Left lung (tissue), 10 donors: ENCODE results near the gene CLN5. TPM values are rescaled to one million over a fixed set of nuclear protein-coding genes. Genes with fewer than 3 reads are reported as not detected.

ENCODE experiments used
- ATAC-seq: fragments of 200-7000 bp; cut with Tn5 transposase; one replicate; pipeline ENCODE4 v1.9.1; 2020; ENCODE audit warnings: moderate library complexity
- DNase-seq, 4 donors: peaks; one replicate each; pipeline ENCODE4 v3.0.0-alpha.2; 2013 to 2020
- H3K27ac ChIP-seq, 2 donors: fragments of 200-600 bp; sonication (generic) in 1 of 2; one replicate each; pipeline versions ENCODE4 v1.5.0 to v1.8.0; 2020 to 2021
- H3K27me3 ChIP-seq, 2 donors: fragments of 200-600 bp; sonication (generic) in 1 of 2; one replicate each; pipeline versions ENCODE4 v1.5.0 to v1.8.0; 2020 to 2021
- H3K36me3 ChIP-seq, 2 donors: fragments of 200-600 bp; sonication (generic) in 1 of 2; one replicate each; pipeline versions ENCODE4 v1.5.0 to v1.8.0; 2020 to 2021
- H3K4me1 ChIP-seq, 2 donors: fragments of 200-600 bp; one replicate each; pipeline ENCODE4 v1.8.0; 2021
- H3K4me3 ChIP-seq, 2 donors: fragments of 200-600 bp; sonication (generic) in 1 of 2; one replicate each; pipeline versions ENCODE4 v1.5.0 to v1.8.0; 2020 to 2021; ENCODE audit warnings: mild to moderate bottlenecking in 1 of 2
- H3K9me3 ChIP-seq, 2 donors: fragments of 200-600 bp; sonication (generic) in 1 of 2; one replicate each; pipeline versions ENCODE4 v1.5.0 to v1.8.0; 2020 to 2021
- intact Hi-C, 2 donors: fragments of 100-400 bp; cut with DNase I; formaldehyde crosslinking; loops; one replicate each; pipeline versions ENCODE4 v1.11.2 to v1.14.2; 2022
- polyA plus RNA-seq, 6 donors: library from polyadenylated mRNA; unstranded; fragments of 120-200 nt; gene quantifications; one replicate each; pipeline ENCODE4 v1.2.1, GENCODE V29; 2013; ENCODE audit not compliant: insufficient read length in 6 of 6
- total RNA-seq, 2 donors: library from RNA; stranded (reverse); fragmentation: NEBNext Ultra II Directional; extraction: Animal tissue kit (Norgen Biotek cat#: 25700); gene quantifications; one replicate each; pipeline ENCODE4 v1.2.1, GENCODE V29; 2021
- TF ChIP-seq, protein P1 (sequence below), 2 donors: fragments of 200-600 bp; sonication (generic) in 1 of 2; IDR thresholded peaks; one replicate each; pipeline versions ENCODE4 v1.5.0 to v1.8.0; 2021; ENCODE audit warnings: antibody characterized with exemption in 2 of 2
- donor health status: DM: no; HTN: yes; CAD: no.
- donor health status: DM: no; HTN: no; CAD: no.

The CLN5 gene
- total and polyA plus RNA-seq, 8 donors = 34.0 to 43.4 (median 40.4) TPM

DNA sequence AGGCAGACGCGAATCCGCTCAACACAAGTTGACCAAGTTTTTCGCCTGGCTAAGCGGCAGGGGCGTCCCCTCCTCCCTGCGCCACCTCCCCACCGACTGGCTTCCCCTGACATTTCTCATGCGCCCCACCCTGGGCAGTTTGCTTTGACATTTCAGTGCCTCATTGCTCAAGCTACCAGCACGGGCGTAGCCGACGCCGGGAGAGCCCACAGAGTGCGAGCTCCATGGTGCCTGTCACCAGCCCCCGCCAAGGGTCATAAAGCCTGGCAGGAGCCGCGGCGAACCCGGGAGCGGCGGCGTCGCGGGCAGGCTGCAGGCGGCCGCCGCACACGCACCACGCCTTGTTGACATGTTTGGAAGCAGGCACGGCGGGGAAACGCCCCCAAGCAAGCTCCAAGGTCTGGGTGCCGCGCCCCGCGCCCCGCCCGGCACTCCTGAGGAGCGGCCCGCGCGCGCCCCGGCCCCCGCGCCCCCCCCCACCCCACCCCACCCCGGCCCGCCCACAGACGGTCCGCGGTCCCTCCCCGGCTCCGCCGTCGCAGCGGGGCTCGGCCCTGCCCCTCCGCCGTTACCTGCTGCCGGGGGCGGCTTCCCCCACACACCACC is 34.5 kb downstream of the CLN5 start:
- peak; percentile 50 to 96 (median 81) for DNase-seq
- TF ChIP-seq, protein P1, sequence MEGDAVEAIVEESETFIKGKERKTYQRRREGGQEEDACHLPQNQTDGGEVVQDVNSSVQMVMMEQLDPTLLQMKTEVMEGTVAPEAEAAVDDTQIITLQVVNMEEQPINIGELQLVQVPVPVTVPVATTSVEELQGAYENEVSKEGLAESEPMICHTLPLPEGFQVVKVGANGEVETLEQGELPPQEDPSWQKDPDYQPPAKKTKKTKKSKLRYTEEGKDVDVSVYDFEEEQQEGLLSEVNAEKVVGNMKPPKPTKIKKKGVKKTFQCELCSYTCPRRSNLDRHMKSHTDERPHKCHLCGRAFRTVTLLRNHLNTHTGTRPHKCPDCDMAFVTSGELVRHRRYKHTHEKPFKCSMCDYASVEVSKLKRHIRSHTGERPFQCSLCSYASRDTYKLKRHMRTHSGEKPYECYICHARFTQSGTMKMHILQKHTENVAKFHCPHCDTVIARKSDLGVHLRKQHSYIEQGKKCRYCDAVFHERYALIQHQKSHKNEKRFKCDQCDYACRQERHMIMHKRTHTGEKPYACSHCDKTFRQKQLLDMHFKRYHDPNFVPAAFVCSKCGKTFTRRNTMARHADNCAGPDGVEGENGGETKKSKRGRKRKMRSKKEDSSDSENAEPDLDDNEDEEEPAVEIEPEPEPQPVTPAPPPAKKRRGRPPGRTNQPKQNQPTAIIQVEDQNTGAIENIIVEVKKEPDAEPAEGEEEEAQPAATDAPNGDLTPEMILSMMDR (IDR thresholded peaks at IDR 0.05) = no peak
- H3K9me3 ChIP-seq = no peaks in the 10 kb centered on the region
- H3K36me3 ChIP-seq = no peaks in the 10 kb centered on the region
- intact Hi-C loops = no loop called here
- ATAC-seq = peak; percentile 81
- H3K4me3 ChIP-seq = peak overlapping the region; percentile 91 to 93
- H3K27me3 ChIP-seq = no peaks in the 10 kb centered on the region
- H3K4me1 ChIP-seq = peaks cover 32 to 64% of the 10 kb centered on the region in 2 donors
- peak overlapping the region; percentile 99 for H3K27ac ChIP-seq

DNA sequence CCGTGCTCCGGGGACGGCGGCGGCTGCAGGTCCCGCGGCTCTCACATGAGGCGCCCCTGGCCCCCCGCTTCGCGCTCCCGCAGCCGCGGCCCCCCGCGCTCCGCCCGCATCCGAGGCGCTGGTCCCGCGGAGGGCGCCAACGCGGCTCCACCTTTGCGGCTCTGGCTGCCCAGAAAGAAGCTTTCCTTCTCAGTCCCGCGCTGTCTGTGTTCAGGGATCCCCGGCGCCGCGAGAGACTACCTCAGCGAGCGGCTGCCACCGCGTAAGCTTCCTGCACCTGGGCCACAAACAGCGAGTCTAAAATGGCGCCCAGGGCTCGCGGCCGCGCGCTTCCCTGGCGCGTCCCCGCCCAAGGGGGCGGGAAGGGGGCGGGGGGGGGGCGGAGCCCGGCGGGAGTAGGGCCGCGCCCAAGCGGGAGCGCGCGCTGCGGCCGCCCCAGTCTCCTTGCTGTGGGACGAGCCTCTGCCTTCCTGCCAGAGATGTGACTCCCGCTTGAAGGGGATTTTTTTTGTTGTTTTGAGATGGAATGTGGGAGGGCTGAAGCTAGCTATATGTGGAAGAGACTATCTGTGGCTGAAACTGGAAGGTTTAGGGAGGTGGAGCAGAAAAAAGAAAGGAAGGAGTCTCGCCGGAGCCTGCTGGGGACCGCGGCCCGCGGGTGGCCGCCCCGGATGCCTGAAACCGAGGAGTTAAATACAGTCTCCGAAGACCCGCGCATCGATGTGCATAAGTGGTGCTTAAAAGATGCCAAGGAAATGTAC is 35.2 kb downstream of the CLN5 start, which contains the start of gene FBXL3:
Gene FBXL3, minus strand, starts transcription at position 299 of the 761 bp plus-strand sequence. CDS start 5,299 bp downstream, outside the sequence.
- H3K36me3 ChIP-seq = no peaks in the 10 kb centered on the region
- peak within 1 kb of the TSS; percentile 91 to 93 for H3K4me3 ChIP-seq
- no peaks in the 10 kb centered on the region for H3K9me3 ChIP-seq
- TF ChIP-seq, protein P1 (IDR thresholded peaks at IDR 0.05) = no peak
- H3K4me1 ChIP-seq = peaks cover 26 to 57% of the 10 kb centered on the region in 2 donors
- DNase-seq = peak; percentile 86 to 95 (median 90)
- H3K27me3 ChIP-seq = no peaks in the 10 kb centered on the region
- ATAC-seq = peak; percentile 86
- intact Hi-C loops = no loop called here
- peak within 1 kb of the TSS; percentile 99 for H3K27ac ChIP-seq

DNA sequence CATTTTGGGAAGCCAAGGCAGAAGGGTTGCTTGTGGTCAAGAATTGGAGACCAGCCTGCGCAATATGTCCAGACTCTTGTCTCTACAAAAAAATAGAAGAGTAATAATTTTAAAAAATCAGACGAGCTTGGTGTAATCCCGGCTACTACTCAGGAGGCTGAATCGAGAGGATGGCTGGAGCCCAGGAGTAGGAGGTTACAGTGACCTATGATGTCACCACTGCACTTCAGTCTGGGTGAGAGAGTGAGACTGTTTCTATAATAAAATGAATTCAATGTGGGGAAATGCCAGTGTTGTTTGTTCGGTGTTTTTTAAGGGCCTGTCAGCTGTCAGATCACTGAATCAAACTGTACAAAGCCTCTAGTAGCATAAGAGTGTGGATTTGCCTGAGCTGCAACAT is 36.3 kb downstream of the CLN5 start:
- no peaks in the 10 kb centered on the region for H3K27me3 ChIP-seq
- no peaks in the 10 kb centered on the region for H3K9me3 ChIP-seq
- no peaks in the 10 kb centered on the region for H3K36me3 ChIP-seq
- TF ChIP-seq, protein P1 (IDR thresholded peaks at IDR 0.05) = no peak
- ATAC-seq (peak; percentile 16), DNase-seq (peak in 1 of 4 donors; percentile 36)
- H3K27ac ChIP-seq = peak overlapping the region in 1 of 2 donors; percentile 99
- peaks cover 15 to 45% of the 10 kb centered on the region in 2 donors for H3K4me1 ChIP-seq
- intact Hi-C loops = no loop called here
- no peak overlapping the region for H3K4me3 ChIP-seq

DNA sequence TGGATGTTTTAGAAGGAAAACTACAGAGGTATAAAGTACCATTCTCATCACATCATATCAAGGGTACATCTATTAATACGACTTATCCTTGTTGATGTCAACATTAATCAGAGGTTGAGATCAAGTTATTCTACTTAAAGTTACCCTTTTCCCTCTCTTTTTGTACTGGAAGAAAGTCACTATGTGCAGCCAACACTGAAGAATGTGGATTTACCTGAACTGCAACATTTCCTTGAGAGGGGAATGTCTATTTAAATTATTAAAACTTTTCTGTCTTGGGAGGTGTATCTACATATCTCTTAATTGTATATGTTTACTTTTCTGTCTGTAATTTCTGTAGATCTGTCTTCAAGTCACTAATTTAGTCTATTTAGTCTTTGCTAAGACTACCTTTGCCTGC is 37.6 kb downstream of the CLN5 start:
- no peaks in the 10 kb centered on the region for H3K27me3 ChIP-seq
- H3K4me1 ChIP-seq = peaks cover 4 to 33% of the 10 kb centered on the region in 2 donors
- DNase-seq (no peak), ATAC-seq (no peak)
- TF ChIP-seq, protein P1 (IDR thresholded peaks at IDR 0.05) = no peak
- no peak overlapping the region for H3K27ac ChIP-seq
- no peaks in the 10 kb centered on the region for H3K9me3 ChIP-seq
- H3K36me3 ChIP-seq = no peaks in the 10 kb centered on the region
- H3K4me3 ChIP-seq = no peak overlapping the region
- intact Hi-C loops = no loop called here

DNA sequence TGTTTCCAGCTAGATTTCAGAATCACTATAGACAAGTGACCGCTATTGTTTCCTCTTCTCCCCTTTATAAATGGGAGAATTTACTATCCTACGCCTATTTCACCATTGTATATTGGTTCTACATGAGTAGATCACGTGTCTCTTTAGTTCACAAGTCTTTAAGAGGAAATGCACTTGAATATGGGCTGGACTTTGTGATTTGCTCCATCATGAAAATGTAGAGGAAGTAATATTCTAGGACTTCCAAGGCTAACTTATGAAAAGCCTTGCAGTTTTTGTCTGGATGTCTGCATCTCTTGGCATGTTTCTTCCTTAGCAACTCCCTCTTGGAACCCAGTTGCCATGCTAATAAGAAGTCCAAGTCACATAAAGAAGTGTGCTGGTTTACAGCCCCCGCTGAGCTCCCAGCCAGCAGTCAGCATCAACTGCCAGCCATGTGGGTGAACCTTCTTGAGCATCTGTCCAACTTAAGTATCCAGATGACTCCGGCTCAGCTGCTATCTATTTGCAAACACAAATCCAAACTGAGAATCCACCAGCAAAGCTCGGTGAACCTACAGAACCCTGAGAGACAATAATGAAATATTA is 39.9 kb downstream of the CLN5 start:
- Histone ChIP-seq H3K4me1 (peaks cover 0 to 14% of the 10 kb centered on the region in 2 donors), H3K9me3 (no peaks in the 10 kb centered on the region), H3K27ac (no peak overlapping the region), H3K27me3 (no peaks in the 10 kb centered on the region), H3K36me3 (no peaks in the 10 kb centered on the region), H3K4me3 (no peak overlapping the region)
- DNase-seq = no peak
- intact Hi-C loops = no loop called here
- TF ChIP-seq, protein P1 (IDR thresholded peaks at IDR 0.05) = no peak
- no peak for ATAC-seq
